ENCODE results near the gene SORL1-AS1.
A peak's percentile ranks its signal among the peaks of the same experiment; 100 is the strongest.

Gene SORL1-AS1

DNA sequence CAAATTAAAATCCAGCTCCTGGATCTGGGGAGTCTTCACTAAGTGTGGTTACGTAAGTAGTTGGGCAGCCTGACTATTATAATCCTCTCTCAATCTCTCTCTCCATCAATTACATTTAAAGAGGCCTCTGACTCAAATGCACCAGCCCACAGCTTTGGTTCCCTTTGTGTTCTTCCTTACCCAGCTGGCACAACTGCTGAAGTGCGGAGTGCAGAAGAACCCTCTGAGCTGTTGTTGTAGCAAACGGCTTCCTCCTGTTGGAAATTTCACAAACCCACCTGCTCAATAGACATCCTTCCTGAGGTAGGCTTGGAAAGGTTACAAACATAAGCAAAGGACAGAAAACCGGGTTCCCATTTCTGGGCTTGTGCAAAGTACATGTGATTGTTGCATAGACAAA lies 17.6 kb downstream of the SORL1-AS1 start:
- Histone ChIP-seq H3K36me3 (ENCODE audit: insufficient read depth in 1 of 2, low read depth in 1 of 2) (no peaks in the 10 kb centered on the region), H3K9me3 (no peaks in the 10 kb centered on the region), H3K4me3 (no peak overlapping the region), H3K27ac (no peak overlapping the region), H3K4me1 (no peaks in the 10 kb centered on the region), H3K27me3 (ENCODE audit: insufficient read depth in 3 of 3, low read length in 2 of 3) (no peaks in the 10 kb centered on the region)
- WGBS, 3 donors, result 60 to 77% (median 69%) methylated on average over 4 of the region's 4 CpGs
- DNase-seq (no peak), ATAC-seq (no peak)
- intact Hi-C loops (cut with DNase I), result no loop called here
- TF ChIP-seq, protein P1, sequence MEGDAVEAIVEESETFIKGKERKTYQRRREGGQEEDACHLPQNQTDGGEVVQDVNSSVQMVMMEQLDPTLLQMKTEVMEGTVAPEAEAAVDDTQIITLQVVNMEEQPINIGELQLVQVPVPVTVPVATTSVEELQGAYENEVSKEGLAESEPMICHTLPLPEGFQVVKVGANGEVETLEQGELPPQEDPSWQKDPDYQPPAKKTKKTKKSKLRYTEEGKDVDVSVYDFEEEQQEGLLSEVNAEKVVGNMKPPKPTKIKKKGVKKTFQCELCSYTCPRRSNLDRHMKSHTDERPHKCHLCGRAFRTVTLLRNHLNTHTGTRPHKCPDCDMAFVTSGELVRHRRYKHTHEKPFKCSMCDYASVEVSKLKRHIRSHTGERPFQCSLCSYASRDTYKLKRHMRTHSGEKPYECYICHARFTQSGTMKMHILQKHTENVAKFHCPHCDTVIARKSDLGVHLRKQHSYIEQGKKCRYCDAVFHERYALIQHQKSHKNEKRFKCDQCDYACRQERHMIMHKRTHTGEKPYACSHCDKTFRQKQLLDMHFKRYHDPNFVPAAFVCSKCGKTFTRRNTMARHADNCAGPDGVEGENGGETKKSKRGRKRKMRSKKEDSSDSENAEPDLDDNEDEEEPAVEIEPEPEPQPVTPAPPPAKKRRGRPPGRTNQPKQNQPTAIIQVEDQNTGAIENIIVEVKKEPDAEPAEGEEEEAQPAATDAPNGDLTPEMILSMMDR (IDR thresholded peaks at IDR 0.05), result no peak

- ATAC-seq, result no peak
- intact Hi-C loops (cut with DNase I), result no loop called here
- Histone ChIP-seq H3K9me3 (no peaks in the 10 kb centered on the region), H3K36me3 (ENCODE audit: insufficient read depth in 1 of 2, low read depth in 1 of 2) (no peaks in the 10 kb centered on the region), H3K4me1 (no peaks in the 10 kb centered on the region), H3K27ac (no peak overlapping the region), H3K27me3 (ENCODE audit: insufficient read depth in 3 of 3, low read length in 2 of 3) (peaks cover 0 to 2% (median 0%) of the 10 kb centered on the region in 3 donors), H3K4me3 (no peak overlapping the region)
- TF ChIP-seq, protein P1 (IDR thresholded peaks at IDR 0.05), result no peak
- WGBS, 3 donors, result 87 to 88% (median 88%) methylated on average over 4 of the region's 4 CpGs
- no peak for DNase-seq
These were observed 20.8 kb downstream of the SORL1-AS1 start for GRCh38 chr11:121431820-121432526.

DNA sequence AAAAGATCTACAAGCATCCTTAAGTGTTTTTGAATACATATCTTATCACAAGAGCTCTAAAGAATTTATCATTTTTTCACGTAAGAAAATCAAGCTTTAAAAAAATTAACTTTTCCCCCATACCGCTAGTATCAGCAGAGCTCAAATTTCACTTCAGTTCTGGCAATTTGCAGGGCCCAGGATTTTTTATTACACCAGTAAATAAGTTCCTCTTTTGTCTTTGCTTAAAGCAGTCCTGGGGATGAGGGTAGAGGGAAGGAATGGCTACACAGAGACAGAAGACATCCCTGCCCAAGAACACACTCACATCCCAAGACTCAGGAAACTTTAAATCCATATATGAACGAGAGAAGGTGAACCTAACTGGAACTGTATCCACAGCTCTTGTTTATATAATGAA lies 23.2 kb downstream of the SORL1-AS1 start:
- DNase-seq, result no peak
- intact Hi-C loops (cut with DNase I), result no loop called here
- ATAC-seq, result no peak

GRCh38 chr11:121427400-121427744 lies 25.4 kb downstream of the SORL1-AS1 start:
- no peaks in the 10 kb centered on the region for H3K9me3 ChIP-seq
- no peak overlapping the region for H3K27ac ChIP-seq
- DNase-seq (no peak), ATAC-seq (no peak)
- 12 to 14% (median 13%) methylated on average over 8 of the region's 8 CpGs for WGBS, 3 donors
- peak overlapping the region; percentile 54 for H3K4me3 ChIP-seq
- TF ChIP-seq, protein P1 (IDR thresholded peaks at IDR 0.05), result no peak
- H3K36me3 ChIP-seq (ENCODE audit: insufficient read depth in 1 of 2, low read depth in 1 of 2), result no peaks in the 10 kb centered on the region
- peaks cover 0 to 14% (median 2%) of the 10 kb centered on the region in 3 donors for H3K27me3 ChIP-seq (ENCODE audit: insufficient read depth in 3 of 3, low read length in 2 of 3)
- no peaks in the 10 kb centered on the region for H3K4me1 ChIP-seq
- intact Hi-C loops (cut with DNase I), result no loop called here

More for the DNA sequence above, 23.2 kb downstream of the SORL1-AS1 start:
- 36 to 52% (median 41%) methylated on average over 3 of the region's 3 CpGs for WGBS, 3 donors
- TF ChIP-seq, protein P1 (IDR thresholded peaks at IDR 0.05), result no peak
- peaks cover 0 to 8% (median 2%) of the 10 kb centered on the region in 3 donors for H3K27me3 ChIP-seq (ENCODE audit: insufficient read depth in 3 of 3, low read length in 2 of 3)
- H3K27ac ChIP-seq, result no peak overlapping the region
- H3K36me3 ChIP-seq (ENCODE audit: insufficient read depth in 1 of 2, low read depth in 1 of 2), result no peaks in the 10 kb centered on the region
- H3K4me3 ChIP-seq, result no peak overlapping the region
- no peaks in the 10 kb centered on the region for H3K4me1 ChIP-seq
- H3K9me3 ChIP-seq, result no peaks in the 10 kb centered on the region
